MM.1S (cell line): ENCODE measurements around the gene LHX5.

Experiments used
- DNase-seq: peaks from one replicate; pipeline ENCODE4 v3.0.0-alpha.2; 2015
- H2AFZ ChIP-seq: fragments of 300-600 bp; sonication (generic); 2 replicates; pipeline ENCODE4 v1.6.0; 2016; ENCODE audit warnings: antibody characterized with exemption, low read length
- H3F3A ChIP-seq: fragments of 300-600 bp; sonication (generic); 2 replicates; pipeline ENCODE4 v1.6.1; 2016; ENCODE audit warnings: mild to moderate bottlenecking, antibody characterized with exemption, low read length, moderate library complexity, mixed read lengths; ENCODE audit not compliant: insufficient read depth
- H3K27ac ChIP-seq: fragments of 300-600 bp; sonication (generic); 2 replicates; pipeline ENCODE4 v1.5.1; 2016; ENCODE audit warnings: mild to moderate bottlenecking, low read length
- H3K27me3 ChIP-seq: fragments of 300-600 bp; sonication (generic); replicated peaks from 2 replicates; pipeline ENCODE4 v1.6.0; 2016; ENCODE audit warnings: low read length; ENCODE audit not compliant: insufficient read depth
- H3K36me3 ChIP-seq: fragments of 300-600 bp; sonication (generic); replicated peaks from 2 replicates; pipeline ENCODE4 v1.6.1; 2016; ENCODE audit warnings: mild to moderate bottlenecking, low read length, mixed read lengths; ENCODE audit not compliant: insufficient read depth
- H3K4me1 ChIP-seq: fragments of 300-600 bp; sonication (generic); 2 replicates; pipeline ENCODE4 v1.6.1; 2016; ENCODE audit warnings: low read length, mixed read lengths
- H3K4me2 ChIP-seq: fragments of 300-600 bp; sonication (generic); 2 replicates; pipeline ENCODE4 v1.6.0; 2016; ENCODE audit warnings: low read depth, low read length
- H3K4me3 ChIP-seq: fragments of 300-600 bp; sonication (generic); 2 replicates; pipeline ENCODE4 v1.5.1; 2016; ENCODE audit warnings: low read length, mixed read lengths
- H3K79me2 ChIP-seq: fragments of 300-600 bp; sonication (generic); 2 replicates; pipeline ENCODE4 v1.6.1; 2016; ENCODE audit warnings: mixed run types, low read length, mixed read lengths
- H3K9ac ChIP-seq: fragments of 300-600 bp; sonication (generic); 2 replicates; pipeline ENCODE4 v1.6.1; 2016; ENCODE audit warnings: low read length, mixed read lengths
- H3K9me2 ChIP-seq: fragments of 300-600 bp; sonication (generic); replicated peaks from 2 replicates; pipeline ENCODE4 v1.6.1; 2016; ENCODE audit warnings: mild to moderate bottlenecking, low read length, mixed read lengths; ENCODE audit not compliant: insufficient read depth
- H3K9me3 ChIP-seq: fragments of 300-600 bp; sonication (generic); replicated peaks from 2 replicates; pipeline ENCODE4 v1.6.1; 2016; ENCODE audit warnings: mild to moderate bottlenecking, low read length, mixed read lengths; ENCODE audit not compliant: insufficient read depth
- H4K20me1 ChIP-seq: fragments of 300-600 bp; sonication (generic); 2 replicates; pipeline ENCODE4 v1.6.1; 2016; ENCODE audit warnings: mild to moderate bottlenecking, low read length, moderate library complexity, mixed read lengths; ENCODE audit not compliant: insufficient read depth
- EZH2 ChIP-seq: fragments of 300-600 bp; sonication (generic); optimal IDR thresholded peaks from 2 replicates; pipeline ENCODE3; 2017; ENCODE audit warnings: low read depth, mild to moderate bottlenecking, antibody characterized with exemption, low read length, mixed read lengths
- EZH2phosphoT487 ChIP-seq: fragments of 300-600 bp; sonication (generic); IDR thresholded peaks from 2 replicates; pipeline ENCODE4 v1.6.1; 2018; ENCODE audit warnings: antibody characterized with exemption, low read length
- TF ChIP-seq, protein P1 (sequence below): fragments of 300-600 bp; sonication (generic); IDR thresholded peaks from 2 replicates; pipeline ENCODE4 v1.5.1; 2016; ENCODE audit warnings: antibody characterized with exemption, low read length, mixed read lengths

LHX5 gene

DNA sequence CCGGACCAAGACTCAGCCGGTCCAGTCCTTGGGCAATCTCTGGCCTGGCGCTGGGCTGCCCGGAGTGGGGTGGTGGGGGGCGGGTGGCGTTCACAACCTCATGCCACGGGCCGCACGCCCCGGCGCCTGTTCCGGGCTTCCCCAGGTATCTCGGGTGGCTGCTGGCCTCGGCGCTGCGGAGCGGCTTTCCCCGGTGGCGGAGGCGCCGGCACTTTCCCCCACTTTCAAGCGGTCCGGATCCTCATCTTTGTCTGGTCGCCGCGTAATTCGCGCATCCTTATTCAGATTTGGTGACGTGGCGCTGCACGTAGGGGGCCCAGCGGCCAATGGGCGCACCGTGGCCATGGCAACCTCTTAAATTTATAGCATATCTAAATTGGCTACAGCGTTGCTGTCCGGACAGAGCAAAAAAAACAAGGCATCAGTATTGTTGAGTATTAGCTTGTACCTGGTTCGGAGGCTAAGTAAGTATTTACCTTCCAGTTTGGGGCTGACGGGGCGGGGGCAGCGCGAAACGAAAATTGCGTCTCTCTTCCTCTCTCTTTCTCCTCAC, at the start of gene LHX5:
Gene LHX5, minus strand, starts transcription at position 253 of the 553 bp plus-strand sequence. CDS start 373 bp downstream, outside the sequence.
- no peak for DNase-seq
- Histone ChIP-seq H3K4me3 (no peak within 1 kb of the TSS), H3K4me2 (no peak within 1 kb of the TSS), H2AFZ (no peak within 1 kb of the TSS), H3F3A (no peaks in the 10 kb centered on the region), H3K36me3 (no peaks in the 10 kb centered on the region), H3K9ac (no peak within 1 kb of the TSS), H3K27ac (no peak within 1 kb of the TSS), H3K79me2 (no peaks in the 10 kb centered on the region), H3K9me3 (no peaks in the 10 kb centered on the region), H3K27me3 (peaks cover 52% of the 10 kb centered on the region), H4K20me1 (no peaks in the 10 kb centered on the region), H3K4me1 (no peaks in the 10 kb centered on the region), H3K9me2 (no peaks in the 10 kb centered on the region)
- TF ChIP-seq EZH2 (no peak), EZH2phosphoT487 (no peak)
- TF ChIP-seq, protein P1, sequence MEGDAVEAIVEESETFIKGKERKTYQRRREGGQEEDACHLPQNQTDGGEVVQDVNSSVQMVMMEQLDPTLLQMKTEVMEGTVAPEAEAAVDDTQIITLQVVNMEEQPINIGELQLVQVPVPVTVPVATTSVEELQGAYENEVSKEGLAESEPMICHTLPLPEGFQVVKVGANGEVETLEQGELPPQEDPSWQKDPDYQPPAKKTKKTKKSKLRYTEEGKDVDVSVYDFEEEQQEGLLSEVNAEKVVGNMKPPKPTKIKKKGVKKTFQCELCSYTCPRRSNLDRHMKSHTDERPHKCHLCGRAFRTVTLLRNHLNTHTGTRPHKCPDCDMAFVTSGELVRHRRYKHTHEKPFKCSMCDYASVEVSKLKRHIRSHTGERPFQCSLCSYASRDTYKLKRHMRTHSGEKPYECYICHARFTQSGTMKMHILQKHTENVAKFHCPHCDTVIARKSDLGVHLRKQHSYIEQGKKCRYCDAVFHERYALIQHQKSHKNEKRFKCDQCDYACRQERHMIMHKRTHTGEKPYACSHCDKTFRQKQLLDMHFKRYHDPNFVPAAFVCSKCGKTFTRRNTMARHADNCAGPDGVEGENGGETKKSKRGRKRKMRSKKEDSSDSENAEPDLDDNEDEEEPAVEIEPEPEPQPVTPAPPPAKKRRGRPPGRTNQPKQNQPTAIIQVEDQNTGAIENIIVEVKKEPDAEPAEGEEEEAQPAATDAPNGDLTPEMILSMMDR: no peak

DNA sequence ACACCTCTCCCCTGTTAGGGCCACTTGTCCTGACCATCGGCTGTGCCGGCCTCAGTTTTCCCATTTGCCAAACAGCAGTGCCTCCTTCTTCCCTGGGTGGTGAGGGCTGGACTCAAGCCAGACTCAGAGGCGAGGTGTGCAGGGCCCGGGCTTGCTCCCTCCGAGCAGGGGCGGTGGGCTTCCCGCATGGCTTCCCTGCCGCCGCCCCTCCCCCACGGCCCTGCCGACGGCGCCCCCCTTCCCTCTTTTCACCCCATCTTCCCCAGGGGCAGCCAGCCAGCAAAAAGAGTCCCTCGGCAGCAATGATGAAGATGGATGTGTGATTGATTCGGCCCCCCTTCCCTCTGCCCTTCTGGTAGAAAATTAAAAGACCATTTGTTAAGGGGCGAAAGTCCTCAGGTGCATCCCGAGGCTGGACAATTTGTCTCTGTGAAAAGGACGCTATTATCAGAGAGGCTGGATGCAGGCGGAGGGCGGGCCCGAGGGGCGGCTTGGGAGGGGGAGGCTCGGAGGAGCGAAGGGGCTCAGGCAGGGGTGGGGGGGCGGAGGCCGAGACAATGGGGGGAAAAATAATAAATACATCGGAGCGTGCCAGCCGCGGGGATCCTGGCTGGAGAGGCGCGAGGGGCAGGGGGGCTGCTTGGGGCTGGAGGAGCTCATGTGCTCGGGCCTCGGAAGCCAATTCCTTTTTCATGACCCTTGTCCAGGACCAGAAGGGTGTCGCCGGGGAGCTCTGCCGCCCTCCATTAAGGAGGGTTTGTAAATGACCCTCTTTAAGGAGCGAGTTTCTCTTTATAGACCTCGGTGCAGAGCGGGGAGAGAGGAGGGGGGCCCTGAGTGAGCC, 48.0 kb upstream of the LHX5 start:
- Histone ChIP-seq H2AFZ (no peak overlapping the region), H3K79me2 (no peaks in the 10 kb centered on the region), H3K9me2 (no peaks in the 10 kb centered on the region), H3K27ac (no peak overlapping the region), H3K4me1 (no peaks in the 10 kb centered on the region), H4K20me1 (no peaks in the 10 kb centered on the region), H3F3A (no peaks in the 10 kb centered on the region), H3K9me3 (no peaks in the 10 kb centered on the region), H3K36me3 (no peaks in the 10 kb centered on the region), H3K27me3 (peaks cover 31% of the 10 kb centered on the region), H3K4me2 (no peak overlapping the region), H3K4me3 (no peak overlapping the region), H3K9ac (no peak overlapping the region)
- TF ChIP-seq EZH2 (no peak), EZH2phosphoT487 (no peak)
- TF ChIP-seq, protein P1: no peak
- no peak for DNase-seq

DNA sequence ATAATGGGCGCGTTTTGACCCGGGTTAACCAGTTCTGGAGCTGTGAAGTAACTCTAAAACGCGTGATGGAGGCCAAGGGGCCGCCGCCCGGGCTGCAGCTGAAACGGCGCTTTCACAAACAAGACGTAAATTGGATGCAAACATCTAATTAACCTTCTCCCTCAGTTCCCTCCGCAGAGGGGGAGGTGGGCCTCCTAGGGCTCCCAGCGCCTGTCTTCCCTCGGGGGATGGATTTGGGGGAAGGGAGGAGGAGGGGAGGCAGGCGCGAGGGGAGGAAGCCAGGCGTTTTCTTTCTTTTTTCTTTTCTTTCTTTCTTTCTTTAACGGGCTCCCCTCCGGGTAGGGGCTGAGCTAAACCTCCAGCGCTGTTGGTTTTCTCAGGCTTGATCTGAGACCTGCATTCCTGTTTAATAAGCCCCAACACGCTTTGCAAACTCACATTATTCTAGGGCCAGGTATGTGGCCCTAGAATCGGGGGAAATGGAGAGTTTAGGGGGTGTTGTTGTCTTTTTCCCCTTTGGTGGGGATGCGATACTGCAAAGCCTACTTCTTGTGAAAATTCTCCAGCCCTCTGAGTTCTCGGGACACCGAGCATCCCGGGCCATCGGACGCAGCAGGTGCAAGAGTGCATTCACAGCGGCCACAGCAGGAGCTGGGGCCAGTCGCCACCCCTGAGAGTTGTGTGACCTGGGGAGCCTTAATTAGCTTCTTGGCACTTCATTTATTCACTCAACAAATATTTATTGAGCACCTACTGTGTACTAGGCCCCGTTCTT, 43.6 kb upstream of the LHX5 start:
- Histone ChIP-seq H3K9ac (no peak overlapping the region), H3K4me2 (no peak overlapping the region), H3K4me1 (no peaks in the 10 kb centered on the region), H3F3A (no peaks in the 10 kb centered on the region), H2AFZ (no peak overlapping the region), H3K27me3 (peaks cover 21% of the 10 kb centered on the region), H3K9me3 (no peaks in the 10 kb centered on the region), H3K9me2 (no peaks in the 10 kb centered on the region), H4K20me1 (no peaks in the 10 kb centered on the region), H3K79me2 (no peaks in the 10 kb centered on the region), H3K4me3 (no peak overlapping the region), H3K27ac (no peak overlapping the region), H3K36me3 (no peaks in the 10 kb centered on the region)
- TF ChIP-seq EZH2 (no peak), EZH2phosphoT487 (no peak)
- TF ChIP-seq, protein P1: no peak
- no peak for DNase-seq
